Measurements from ENCODE around the gene IL34.

GRCh38 chr16:70651524-70651923 is 5.2 kb downstream of the IL34 start:
- TF ChIP-seq CTCF (conservative IDR thresholded peaks at IDR 0.05; ENCODE audit: low read depth in 2 of 2) (0 out of 4 replicates have a peak, but pooled peaks of 1 of the 2 experiments have one; percentile 5), JUNB (IDR thresholded peaks at IDR 0.05; ENCODE audit: unreplicated experiment) (no peak), ETS1 (IDR thresholded peaks at IDR 0.05) (no peak), EZH2 (IDR thresholded peaks at IDR 0.05; ENCODE audit: low read depth, unreplicated experiment) (no peak), EZH2phosphoT487 (IDR thresholded peaks at IDR 0.05; ENCODE audit: unreplicated experiment) (no peak), ZNF331 (CRISPR knock-in tag; IDR thresholded peaks at IDR 0.05; ENCODE audit: low read depth) (no peak), POLR2AphosphoS5 (IDR thresholded peaks at IDR 0.05; ENCODE audit: low read depth) (no peak), REST (IDR thresholded peaks at IDR 0.05; ENCODE audit: unreplicated experiment) (no peak), CREB1 (CRISPR knock-in tag; IDR thresholded peaks at IDR 0.05; ENCODE audit: low read depth) (no peak), NANOG (IDR thresholded peaks at IDR 0.05; ENCODE audit: borderline replicate concordance) (no peak), ZNF114 (CRISPR knock-in tag; IDR thresholded peaks at IDR 0.05) (no peak), STAT1 (IDR thresholded peaks at IDR 0.05; ENCODE audit: unreplicated experiment) (no peak)

Measured in GM23338 (cell line).